ENCODE results near the gene PTPN21.

- TF ChIP-seq HCFC1 (IDR thresholded peaks at IDR 0.05; ENCODE audit: low read depth, low read length) (no peak), RBM14 (IDR thresholded peaks at IDR 0.05; ENCODE audit: borderline replicate concordance, insufficient read depth, low read depth, low read length) (no peak), EP400 (IDR thresholded peaks at IDR 0.05) (no peak)
These were observed 134.6 kb downstream of the PTPN21 start for GRCh38 chr14:88420187-88420586.
